Activated naive CD4-positive, alpha-beta T cell treated with anti-CD3 and anti-CD28 coated beads, Interleukin-2, amount 50 U/mL, for 72 hours (primary cell): ENCODE results near the gene FRMPD1. TPM values are rescaled to one million over a fixed set of nuclear protein-coding genes. Genes with fewer than 3 reads are reported as not detected.
A peak's percentile ranks its signal among the peaks of the same experiment; 100 is the strongest.

Experiments used
- ATAC-seq, 2 donors: fragments of 150-1000 bp; cut with Tn5 transposase; 2 replicates each; pipeline ENCODE4 v1.10.0; 2021; ENCODE audit warnings: mild to moderate bottlenecking in 2 of 2, moderate library complexity in 2 of 2
- DNase-seq, 2 donors: peaks; one replicate each; pipeline ENCODE4 v3.0.0; 2021 to 2022; ENCODE audit warnings: low spot score in 2 of 2
- H3K27ac Mint-ChIP-seq, 2 donors: one replicate each; pipeline ENCODE4 v1.8.0; 2022; ENCODE audit warnings: mild to moderate bottlenecking in 2 of 2, mixed read lengths in 2 of 2
- H3K36me3 Mint-ChIP-seq, 2 donors: one replicate each; pipeline ENCODE4 v1.8.0; 2022; ENCODE audit warnings: mixed read lengths in 2 of 2
- H3K9me3 Mint-ChIP-seq, 2 donors: one replicate each; pipeline ENCODE4 v1.8.0; 2022; ENCODE audit warnings: mixed read lengths in 2 of 2
- total RNA-seq, 2 donors: library from RNA; stranded (reverse); gene quantifications; one replicate each; pipeline ENCODE4 v1.2.3, GENCODE V29; 2022

Gene FRMPD1
- total RNA-seq, 2 donors from 2014 or later: not detected

- no peak for ATAC-seq
- H3K9me3 Mint-ChIP-seq: no peaks in the 10 kb centered on the region
- DNase-seq: no peak
- no peaks in the 10 kb centered on the region for H3K36me3 Mint-ChIP-seq
- H3K27ac Mint-ChIP-seq: no peak overlapping the region
Observed at GRCh38 chr9:37700900-37701299, 50.1 kb downstream of the FRMPD1 start.

GRCh38 chr9:37705787-37706186, 55.0 kb downstream of the FRMPD1 start:
- ATAC-seq: peak in 1 of 2 donors; percentile 48

GRCh38 chr9:37706290-37706689, 55.5 kb downstream of the FRMPD1 start:
- DNase-seq (no peak), ATAC-seq (peak; percentile 52 to 93)
- no peaks in the 10 kb centered on the region for H3K36me3 Mint-ChIP-seq

More at GRCh38 chr9:37705787-37706186, 55.0 kb downstream of the FRMPD1 start:
- Mint-ChIP-seq H3K36me3 (no peaks in the 10 kb centered on the region), H3K9me3 (no peaks in the 10 kb centered on the region), H3K27ac (no peak overlapping the region)
- DNase-seq: no peak

GRCh38 chr9:37707748-37708147, 57.0 kb downstream of the FRMPD1 start:
- Mint-ChIP-seq H3K9me3 (no peaks in the 10 kb centered on the region), H3K27ac (no peak overlapping the region), H3K36me3 (no peaks in the 10 kb centered on the region)
- ATAC-seq (no peak), DNase-seq (no peak)

More at GRCh38 chr9:37706290-37706689, 55.5 kb downstream of the FRMPD1 start:
- Mint-ChIP-seq H3K9me3 (no peaks in the 10 kb centered on the region), H3K27ac (no peak overlapping the region)

- DNase-seq (no peak), ATAC-seq (no peak)
- no peaks in the 10 kb centered on the region for H3K36me3 Mint-ChIP-seq
- no peaks in the 10 kb centered on the region for H3K9me3 Mint-ChIP-seq
- H3K27ac Mint-ChIP-seq: no peak overlapping the region
Observed at GRCh38 chr9:37710046-37710445, 59.3 kb downstream of the FRMPD1 start.

GRCh38 chr9:37715260-37715659, 64.5 kb downstream of the FRMPD1 start:
- H3K36me3 Mint-ChIP-seq: no peaks in the 10 kb centered on the region

GRCh38 chr9:37715991-37716505, 65.3 kb downstream of the FRMPD1 start:
- Mint-ChIP-seq H3K9me3 (no peaks in the 10 kb centered on the region), H3K36me3 (no peaks in the 10 kb centered on the region), H3K27ac (no peak overlapping the region)

More at GRCh38 chr9:37715260-37715659, 64.5 kb downstream of the FRMPD1 start:
- DNase-seq (no peak), ATAC-seq (no peak)
- Mint-ChIP-seq H3K27ac (no peak overlapping the region), H3K9me3 (no peaks in the 10 kb centered on the region)

GRCh38 chr9:37719526-37719925, 68.8 kb downstream of the FRMPD1 start:
- Mint-ChIP-seq H3K9me3 (no peaks in the 10 kb centered on the region), H3K36me3 (no peaks in the 10 kb centered on the region), H3K27ac (no peak overlapping the region)
- DNase-seq: no peak
- no peak for ATAC-seq

More at GRCh38 chr9:37715991-37716505, 65.3 kb downstream of the FRMPD1 start:
- DNase-seq (no peak), ATAC-seq (no peak)

GRCh38 chr9:37727013-37727412, 76.3 kb downstream of the FRMPD1 start:
- no peak for DNase-seq
- Mint-ChIP-seq H3K36me3 (no peaks in the 10 kb centered on the region), H3K27ac (no peak overlapping the region), H3K9me3 (no peaks in the 10 kb centered on the region)
- no peak for ATAC-seq

GRCh38 chr9:37729499-37729898, 78.7 kb downstream of the FRMPD1 start:
- H3K9me3 Mint-ChIP-seq: no peaks in the 10 kb centered on the region
- ATAC-seq (no peak), DNase-seq (no peak)
- H3K27ac Mint-ChIP-seq: no peak overlapping the region
- H3K36me3 Mint-ChIP-seq: no peaks in the 10 kb centered on the region

- no peaks in the 10 kb centered on the region for H3K36me3 Mint-ChIP-seq
- H3K9me3 Mint-ChIP-seq: no peaks in the 10 kb centered on the region
- DNase-seq (no peak), ATAC-seq (no peak)
- H3K27ac Mint-ChIP-seq: no peak overlapping the region
Observed at GRCh38 chr9:37730256-37730655, 79.5 kb downstream of the FRMPD1 start.

- ATAC-seq: no peak
- Mint-ChIP-seq H3K9me3 (no peaks in the 10 kb centered on the region), H3K27ac (no peak overlapping the region), H3K36me3 (no peaks in the 10 kb centered on the region)
- no peak for DNase-seq
Observed at GRCh38 chr9:37730839-37731238, 80.1 kb downstream of the FRMPD1 start.

GRCh38 chr9:37732086-37732741, 81.5 kb downstream of the FRMPD1 start:
- ATAC-seq: no peak

GRCh38 chr9:37732952-37733351, 82.2 kb downstream of the FRMPD1 start:
- DNase-seq (no peak), ATAC-seq (no peak)
- no peak overlapping the region for H3K27ac Mint-ChIP-seq

More at GRCh38 chr9:37732086-37732741, 81.5 kb downstream of the FRMPD1 start:
- DNase-seq: no peak
- Mint-ChIP-seq H3K9me3 (no peaks in the 10 kb centered on the region), H3K36me3 (no peaks in the 10 kb centered on the region), H3K27ac (no peak overlapping the region)

GRCh38 chr9:37739222-37739621, 88.5 kb downstream of the FRMPD1 start:
- DNase-seq: no peak
- Mint-ChIP-seq H3K9me3 (no peaks in the 10 kb centered on the region), H3K36me3 (no peaks in the 10 kb centered on the region), H3K27ac (no peak overlapping the region)
- ATAC-seq: no peak

More at GRCh38 chr9:37732952-37733351, 82.2 kb downstream of the FRMPD1 start:
- Mint-ChIP-seq H3K9me3 (no peaks in the 10 kb centered on the region), H3K36me3 (no peaks in the 10 kb centered on the region)

- H3K36me3 Mint-ChIP-seq: no peaks in the 10 kb centered on the region
Observed at GRCh38 chr9:37740128-37740527, 89.4 kb downstream of the FRMPD1 start.

GRCh38 chr9:37740631-37741328, 90.0 kb downstream of the FRMPD1 start:
- Mint-ChIP-seq H3K9me3 (no peaks in the 10 kb centered on the region), H3K27ac (no peak overlapping the region), H3K36me3 (no peaks in the 10 kb centered on the region)
- ATAC-seq: no peak
- DNase-seq: no peak

More at GRCh38 chr9:37740128-37740527, 89.4 kb downstream of the FRMPD1 start:
- Mint-ChIP-seq H3K9me3 (no peaks in the 10 kb centered on the region), H3K27ac (no peak overlapping the region)
- ATAC-seq (no peak), DNase-seq (no peak)
